Non-pigmented ciliary epithelial cell (primary cell): ENCODE measurements around the gene POLR3GL.
"Not testable (repeated sequence)": the region's sequence is repeated elsewhere in the genome, so short reads cannot be mapped to it uniquely, and the experiment has no call there.

Source experiments
- DNase-seq: peaks from one replicate; pipeline ENCODE4 v3.0.0-alpha.2; 2010; ENCODE audit warnings: low read depth

POLR3GL gene

GRCh38 chr1:146021050-146021445 is 56.6 kb downstream of the POLR3GL start:
- DNase-seq: no peak

GRCh38 chr1:146021622-146022402 is 57.3 kb downstream of the POLR3GL start, which contains the start of gene HJV:
TSS of gene HJV (minus strand) at chr1:146021735. CDS start at chr1:146020231, 1,504 bp downstream.
- no peak for DNase-seq

GRCh38 chr1:146022403-146023127 is 58.1 kb downstream of the POLR3GL start:
- DNase-seq: no peak

GRCh38 chr1:146025787-146026495 is 61.5 kb downstream of the POLR3GL start:
- DNase-seq: not testable (repeated sequence)

DNA sequence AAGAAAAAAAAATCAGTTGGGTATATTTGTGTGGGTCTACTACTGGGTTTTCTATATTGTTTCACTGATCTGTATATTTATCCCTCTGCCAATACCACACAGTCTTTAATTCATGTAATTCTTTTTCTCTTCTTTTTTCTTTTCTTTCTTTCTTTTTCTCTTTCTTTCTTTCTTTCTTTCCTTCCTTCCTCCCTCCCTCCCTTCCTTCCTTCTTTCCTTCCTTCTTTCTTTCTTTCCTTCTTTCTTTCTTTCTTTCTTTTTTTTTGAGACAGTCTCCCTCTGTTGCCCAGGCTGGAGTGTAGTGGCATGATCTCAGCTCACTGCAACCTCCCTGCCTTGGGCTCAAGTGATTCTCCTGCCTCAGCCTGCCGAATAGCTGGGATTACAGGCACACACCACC is 62.2 kb downstream of the POLR3GL start:
- DNase-seq: not testable (repeated sequence)
